Mammary epithelial cell (primary cell): ENCODE results near the gene ELFN1.

Experiments
- EZH2 ChIP-seq: IDR thresholded peaks from 2 replicates; pipeline ENCODE4 v1.6.1; 2012; ENCODE audit warnings: low read length, inconsistent platforms, borderline replicate concordance
- TF ChIP-seq, protein P1 (sequence below), 2 donors: IDR thresholded peaks in 1 of 2; conservative IDR thresholded peaks in 1 of 2; 2 replicates each; pipeline ENCODE4 v1.5.1; 2011 to 2012; ENCODE audit warnings: inconsistent platforms in 2 of 2, low read length in 2 of 2, mild to moderate bottlenecking in 2 of 2, control low read depth in 1 of 2, low read depth in 1 of 2; ENCODE audit not compliant: insufficient read depth in 1 of 2; ENCODE audit errors: extremely low read depth in 1 of 2

DNA sequence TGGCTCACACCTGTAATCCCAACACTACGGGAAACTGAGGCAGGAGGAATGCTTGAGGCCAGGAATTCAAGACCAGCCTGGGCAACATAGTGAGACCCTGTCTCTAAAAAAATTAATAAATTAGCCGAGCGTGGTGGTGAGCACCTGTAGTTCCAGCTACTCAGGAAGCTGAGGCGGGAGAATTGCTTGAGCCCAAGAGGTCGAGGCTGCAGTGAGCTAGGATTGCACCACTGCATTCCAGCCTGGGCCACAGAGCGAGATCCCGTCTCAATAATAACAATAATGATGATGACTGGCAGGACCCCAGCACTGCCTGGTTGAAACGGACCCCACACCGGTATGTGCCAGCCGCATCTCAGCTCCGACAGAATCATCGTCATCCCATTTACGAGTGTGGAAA, 93.0 kb downstream of the ELFN1 start:
- TF ChIP-seq, protein P1, sequence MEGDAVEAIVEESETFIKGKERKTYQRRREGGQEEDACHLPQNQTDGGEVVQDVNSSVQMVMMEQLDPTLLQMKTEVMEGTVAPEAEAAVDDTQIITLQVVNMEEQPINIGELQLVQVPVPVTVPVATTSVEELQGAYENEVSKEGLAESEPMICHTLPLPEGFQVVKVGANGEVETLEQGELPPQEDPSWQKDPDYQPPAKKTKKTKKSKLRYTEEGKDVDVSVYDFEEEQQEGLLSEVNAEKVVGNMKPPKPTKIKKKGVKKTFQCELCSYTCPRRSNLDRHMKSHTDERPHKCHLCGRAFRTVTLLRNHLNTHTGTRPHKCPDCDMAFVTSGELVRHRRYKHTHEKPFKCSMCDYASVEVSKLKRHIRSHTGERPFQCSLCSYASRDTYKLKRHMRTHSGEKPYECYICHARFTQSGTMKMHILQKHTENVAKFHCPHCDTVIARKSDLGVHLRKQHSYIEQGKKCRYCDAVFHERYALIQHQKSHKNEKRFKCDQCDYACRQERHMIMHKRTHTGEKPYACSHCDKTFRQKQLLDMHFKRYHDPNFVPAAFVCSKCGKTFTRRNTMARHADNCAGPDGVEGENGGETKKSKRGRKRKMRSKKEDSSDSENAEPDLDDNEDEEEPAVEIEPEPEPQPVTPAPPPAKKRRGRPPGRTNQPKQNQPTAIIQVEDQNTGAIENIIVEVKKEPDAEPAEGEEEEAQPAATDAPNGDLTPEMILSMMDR (conservative IDR thresholded peaks at IDR 0.05 in 1 of 2, IDR thresholded peaks at IDR 0.05 in 1 of 2; ENCODE audit: extremely low read depth in 1 of 2, insufficient read depth in 1 of 2, low read depth in 1 of 2, low read length in 2 of 2), result no peak
- no peak for TF ChIP-seq EZH2
